PFSK-1 (cell line): Measurements from ENCODE around the gene NFIB.

Experiments used
- FOXP2 ChIP-seq: optimal IDR thresholded peaks from 2 replicates; pipeline ENCODE3; 2011; ENCODE audit warnings: borderline replicate concordance, control low read depth, inconsistent platforms; ENCODE audit not compliant: insufficient read depth; ENCODE audit errors: extremely low read length, extremely low read depth
- POLR2AphosphoS5 ChIP-seq: IDR thresholded peaks from 2 replicates; pipeline ENCODE4 v1.6.1; 2012; ENCODE audit warnings: low read depth, mild to moderate bottlenecking, control low read depth, low read length, moderate library complexity
- SIN3A ChIP-seq: IDR thresholded peaks from 2 replicates; pipeline ENCODE4 v1.6.1; 2012; ENCODE audit warnings: mild to moderate bottlenecking, low read length, moderate library complexity, borderline replicate concordance; ENCODE audit not compliant: insufficient read depth
- TAF1 ChIP-seq: IDR thresholded peaks from 2 replicates; pipeline ENCODE4 v1.6.1; 2012; ENCODE audit warnings: low read length, control low read depth, borderline replicate concordance; ENCODE audit not compliant: insufficient read depth
- TF ChIP-seq, protein P1 (sequence below), 2 experiments: IDR thresholded peaks; 2 replicates each; pipeline versions ENCODE4 v1.6.1 to v1.8.0; 2011 to 2012; ENCODE audit warnings: low read depth in 2 of 2, low read length in 2 of 2, control low read depth in 1 of 2, inconsistent platforms in 1 of 2, mild to moderate bottlenecking in 1 of 2, moderate library complexity in 1 of 2; ENCODE audit not compliant: insufficient read depth in 1 of 2

NFIB gene

DNA sequence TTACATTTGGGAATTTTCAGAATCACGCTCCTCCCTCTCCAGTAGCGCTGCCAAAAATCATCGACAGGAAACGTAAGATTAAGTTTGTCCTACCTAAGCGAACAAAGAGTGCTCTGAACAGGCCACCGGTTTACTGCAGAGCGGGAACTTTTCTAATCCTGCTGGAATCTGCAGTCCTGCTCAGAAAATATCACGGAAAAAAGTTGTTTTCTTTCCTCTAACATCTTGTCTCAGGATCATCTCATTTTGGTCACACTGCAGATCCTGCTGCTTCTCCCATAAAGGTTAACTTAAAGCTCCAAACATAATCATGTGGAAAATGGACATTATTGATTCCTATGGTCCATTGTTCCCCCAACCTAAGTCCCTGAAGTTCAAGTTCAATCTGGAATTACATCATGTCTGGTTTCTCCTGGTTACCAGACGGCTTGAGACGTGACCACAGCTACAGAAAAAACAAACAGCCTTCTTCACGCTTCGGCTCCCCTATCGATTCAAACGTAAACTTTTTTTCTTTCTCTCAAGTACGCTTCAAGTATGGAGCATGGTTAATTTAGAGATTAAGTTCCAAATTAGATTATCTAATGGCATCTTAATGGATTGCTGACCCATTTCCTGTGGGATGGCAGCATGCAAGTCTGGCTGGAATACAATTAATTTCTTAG lies 217.6 kb downstream of the NFIB start:
- TF ChIP-seq TAF1 (peak; percentile 60; the same call in 1 of the 2 replicates), FOXP2 (no peak), POLR2AphosphoS5 (peak; percentile 67; the same call in 1 of the 2 replicates), SIN3A (peak; percentile 85; the same call in 1 of the 2 replicates)
- TF ChIP-seq, protein P1, sequence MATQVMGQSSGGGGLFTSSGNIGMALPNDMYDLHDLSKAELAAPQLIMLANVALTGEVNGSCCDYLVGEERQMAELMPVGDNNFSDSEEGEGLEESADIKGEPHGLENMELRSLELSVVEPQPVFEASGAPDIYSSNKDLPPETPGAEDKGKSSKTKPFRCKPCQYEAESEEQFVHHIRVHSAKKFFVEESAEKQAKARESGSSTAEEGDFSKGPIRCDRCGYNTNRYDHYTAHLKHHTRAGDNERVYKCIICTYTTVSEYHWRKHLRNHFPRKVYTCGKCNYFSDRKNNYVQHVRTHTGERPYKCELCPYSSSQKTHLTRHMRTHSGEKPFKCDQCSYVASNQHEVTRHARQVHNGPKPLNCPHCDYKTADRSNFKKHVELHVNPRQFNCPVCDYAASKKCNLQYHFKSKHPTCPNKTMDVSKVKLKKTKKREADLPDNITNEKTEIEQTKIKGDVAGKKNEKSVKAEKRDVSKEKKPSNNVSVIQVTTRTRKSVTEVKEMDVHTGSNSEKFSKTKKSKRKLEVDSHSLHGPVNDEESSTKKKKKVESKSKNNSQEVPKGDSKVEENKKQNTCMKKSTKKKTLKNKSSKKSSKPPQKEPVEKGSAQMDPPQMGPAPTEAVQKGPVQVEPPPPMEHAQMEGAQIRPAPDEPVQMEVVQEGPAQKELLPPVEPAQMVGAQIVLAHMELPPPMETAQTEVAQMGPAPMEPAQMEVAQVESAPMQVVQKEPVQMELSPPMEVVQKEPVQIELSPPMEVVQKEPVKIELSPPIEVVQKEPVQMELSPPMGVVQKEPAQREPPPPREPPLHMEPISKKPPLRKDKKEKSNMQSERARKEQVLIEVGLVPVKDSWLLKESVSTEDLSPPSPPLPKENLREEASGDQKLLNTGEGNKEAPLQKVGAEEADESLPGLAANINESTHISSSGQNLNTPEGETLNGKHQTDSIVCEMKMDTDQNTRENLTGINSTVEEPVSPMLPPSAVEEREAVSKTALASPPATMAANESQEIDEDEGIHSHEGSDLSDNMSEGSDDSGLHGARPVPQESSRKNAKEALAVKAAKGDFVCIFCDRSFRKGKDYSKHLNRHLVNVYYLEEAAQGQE (IDR thresholded peaks at IDR 0.05; ENCODE audit: insufficient read depth in 1 of 2, low read depth in 2 of 2, low read length in 2 of 2), result peak in 1 of 2 experiments; percentile 70; a peak in 2 of 4 replicates

DNA sequence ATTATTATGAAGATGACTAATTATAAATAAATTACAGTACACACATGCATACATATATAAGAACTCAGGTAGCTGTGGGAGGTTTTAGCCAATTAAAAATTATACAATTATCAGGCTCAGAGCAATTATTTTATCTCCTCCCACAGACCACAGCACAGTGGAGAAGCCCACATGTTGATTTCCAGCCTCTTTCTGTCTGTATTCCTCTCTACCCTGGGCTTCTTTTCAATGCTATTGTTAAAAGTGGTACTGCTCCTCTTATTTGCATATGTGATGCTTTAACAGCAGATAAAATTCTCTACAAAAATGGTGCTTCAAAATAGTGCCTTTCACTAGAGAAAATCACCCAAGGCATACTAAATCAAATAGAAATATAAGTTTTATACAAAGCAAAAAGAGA lies 218.7 kb downstream of the NFIB start:
- TF ChIP-seq TAF1, result no peak
- TF ChIP-seq, protein P1 (IDR thresholded peaks at IDR 0.05; ENCODE audit: insufficient read depth in 1 of 2, low read depth in 2 of 2, low read length in 2 of 2), result no peak
- no peak for TF ChIP-seq FOXP2
- no peak for TF ChIP-seq SIN3A
- no peak for TF ChIP-seq POLR2AphosphoS5

DNA sequence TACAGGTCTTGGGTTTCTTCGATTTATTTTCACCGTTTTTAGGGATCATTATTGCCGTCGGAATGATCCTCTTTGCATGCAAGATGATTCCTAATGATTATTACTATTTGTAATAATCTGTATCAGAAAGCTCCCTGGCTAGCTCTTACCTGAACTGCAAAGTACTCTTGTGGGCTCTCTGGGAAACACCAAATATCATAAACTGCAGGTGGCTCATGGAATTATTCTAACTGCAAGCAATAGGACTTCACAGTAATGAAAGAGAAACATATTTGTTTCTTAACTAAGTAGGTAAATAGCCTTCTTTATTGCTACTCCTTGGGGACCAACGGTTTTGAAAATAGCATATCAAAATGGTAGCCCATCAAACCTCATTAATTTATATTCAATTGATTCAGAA lies 219.4 kb downstream of the NFIB start:
- TF ChIP-seq POLR2AphosphoS5, result no peak
- TF ChIP-seq, protein P1 (IDR thresholded peaks at IDR 0.05; ENCODE audit: insufficient read depth in 1 of 2, low read depth in 2 of 2, low read length in 2 of 2), result no peak
- no peak for TF ChIP-seq FOXP2
- TF ChIP-seq TAF1, result no peak
- TF ChIP-seq SIN3A, result no peak

DNA sequence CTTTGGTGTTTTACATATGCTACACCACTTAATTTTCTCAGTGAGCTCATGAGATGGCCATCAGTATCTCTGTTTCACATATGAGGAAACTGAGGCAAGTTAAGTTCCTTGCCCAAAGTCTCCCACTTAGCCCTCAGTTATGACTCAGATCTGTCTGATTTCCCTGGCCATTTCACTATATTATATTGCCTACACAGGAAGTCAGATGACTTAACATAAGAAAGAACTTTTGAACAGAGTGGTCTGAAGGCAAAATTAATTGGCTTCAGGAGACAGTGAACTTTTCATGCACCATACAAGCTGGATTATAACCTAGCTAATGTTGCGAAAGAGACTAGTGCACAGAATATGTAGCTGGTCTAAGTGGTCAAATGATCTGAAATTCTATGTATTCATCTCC lies 221.6 kb downstream of the NFIB start:
- no peak for TF ChIP-seq TAF1
- TF ChIP-seq, protein P1 (IDR thresholded peaks at IDR 0.05; ENCODE audit: insufficient read depth in 1 of 2, low read depth in 2 of 2, low read length in 2 of 2), result no peak
- no peak for TF ChIP-seq FOXP2
- TF ChIP-seq POLR2AphosphoS5, result no peak
- TF ChIP-seq SIN3A, result no peak
